BE2C (cell line): ENCODE results near the gene HNRNPH3.

Source experiments
- DNase-seq: peaks from one replicate; pipeline ENCODE4 v3.0.0-alpha.2; 2020
- H3K27me3 ChIP-seq: fragments of 250-450 bp; sonication (Bioruptor Pico); 2 replicates; pipeline ENCODE4 v1.5.1; 2020; ENCODE audit warnings: mild to moderate bottlenecking
- H3K36me3 ChIP-seq: fragments of 250-450 bp; sonication (Bioruptor Pico); 2 replicates; pipeline ENCODE4 v1.5.1; 2020; ENCODE audit warnings: mild to moderate bottlenecking
- H3K4me1 ChIP-seq: fragments of 250-450 bp; sonication (Bioruptor Pico); 2 replicates; pipeline ENCODE4 v1.5.1; 2020
- H3K4me3 ChIP-seq: 2 replicates; pipeline ENCODE4 v1.5.1; 2011; ENCODE audit warnings: low read depth, low read length
- H3K9me3 ChIP-seq: fragments of 250-450 bp; sonication (Bioruptor Pico); 2 replicates; pipeline ENCODE4 v1.5.1; 2020
- TF ChIP-seq, protein P1 (sequence below): IDR thresholded peaks from 2 replicates; pipeline ENCODE4 v1.5.1; 2012; ENCODE audit warnings: mild to moderate bottlenecking, low read depth, low read length

The HNRNPH3 gene

GRCh38 chr10:68348265-68348741 is 16.4 kb downstream of the HNRNPH3 start:
- DNase-seq: peak; percentile 48
- TF ChIP-seq, protein P1, sequence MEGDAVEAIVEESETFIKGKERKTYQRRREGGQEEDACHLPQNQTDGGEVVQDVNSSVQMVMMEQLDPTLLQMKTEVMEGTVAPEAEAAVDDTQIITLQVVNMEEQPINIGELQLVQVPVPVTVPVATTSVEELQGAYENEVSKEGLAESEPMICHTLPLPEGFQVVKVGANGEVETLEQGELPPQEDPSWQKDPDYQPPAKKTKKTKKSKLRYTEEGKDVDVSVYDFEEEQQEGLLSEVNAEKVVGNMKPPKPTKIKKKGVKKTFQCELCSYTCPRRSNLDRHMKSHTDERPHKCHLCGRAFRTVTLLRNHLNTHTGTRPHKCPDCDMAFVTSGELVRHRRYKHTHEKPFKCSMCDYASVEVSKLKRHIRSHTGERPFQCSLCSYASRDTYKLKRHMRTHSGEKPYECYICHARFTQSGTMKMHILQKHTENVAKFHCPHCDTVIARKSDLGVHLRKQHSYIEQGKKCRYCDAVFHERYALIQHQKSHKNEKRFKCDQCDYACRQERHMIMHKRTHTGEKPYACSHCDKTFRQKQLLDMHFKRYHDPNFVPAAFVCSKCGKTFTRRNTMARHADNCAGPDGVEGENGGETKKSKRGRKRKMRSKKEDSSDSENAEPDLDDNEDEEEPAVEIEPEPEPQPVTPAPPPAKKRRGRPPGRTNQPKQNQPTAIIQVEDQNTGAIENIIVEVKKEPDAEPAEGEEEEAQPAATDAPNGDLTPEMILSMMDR: peak; percentile 84
- Histone ChIP-seq H3K27me3 (no peaks in the 10 kb centered on the region), H3K4me1 (no peaks in the 10 kb centered on the region), H3K4me3 (no peak overlapping the region), H3K36me3 (peaks cover 32% of the 10 kb centered on the region), H3K9me3 (no peaks in the 10 kb centered on the region)

DNA sequence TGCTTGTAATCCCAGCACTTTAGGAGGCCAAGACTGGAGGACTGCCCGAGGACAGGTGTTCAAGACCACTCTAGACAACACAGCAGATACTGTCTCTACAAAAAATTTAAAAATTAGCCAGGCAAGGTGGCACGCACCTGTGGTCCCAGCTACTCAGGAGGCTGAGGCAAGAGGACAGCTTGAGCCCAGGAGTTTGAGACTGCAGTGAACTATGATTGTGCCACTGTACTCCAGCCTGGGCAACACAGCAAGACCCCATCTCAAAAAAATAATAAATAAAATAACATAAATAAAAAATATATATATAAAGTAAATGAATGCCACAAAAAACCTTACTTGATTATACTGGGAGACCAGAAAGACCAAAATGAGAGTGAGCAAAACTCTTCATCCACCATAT is 21.7 kb downstream of the HNRNPH3 start:
- no peak for DNase-seq
- no peak overlapping the region for H3K4me3 ChIP-seq
- TF ChIP-seq, protein P1: no peak
- no peaks in the 10 kb centered on the region for H3K4me1 ChIP-seq
- H3K27me3 ChIP-seq: no peaks in the 10 kb centered on the region
- H3K9me3 ChIP-seq: no peaks in the 10 kb centered on the region
- H3K36me3 ChIP-seq: peaks cover 4% of the 10 kb centered on the region

GRCh38 chr10:68359189-68359588 is 27.3 kb downstream of the HNRNPH3 start:
- Histone ChIP-seq H3K4me3 (no peak overlapping the region), H3K4me1 (no peaks in the 10 kb centered on the region), H3K36me3 (peaks cover 20% of the 10 kb centered on the region), H3K27me3 (no peaks in the 10 kb centered on the region), H3K9me3 (no peaks in the 10 kb centered on the region)
- no peak for DNase-seq
- TF ChIP-seq, protein P1: no peak

- DNase-seq: no peak
- H3K36me3 ChIP-seq: peaks cover 16% of the 10 kb centered on the region
Measured at GRCh38 chr10:68362590-68362989, 30.7 kb downstream of the HNRNPH3 start.

GRCh38 chr10:68364101-68364886 is 32.4 kb downstream of the HNRNPH3 start:
- Histone ChIP-seq H3K27me3 (no peaks in the 10 kb centered on the region), H3K36me3 (peaks cover 16% of the 10 kb centered on the region), H3K4me3 (no peak overlapping the region), H3K9me3 (no peaks in the 10 kb centered on the region), H3K4me1 (no peaks in the 10 kb centered on the region)
- DNase-seq: no peak
- TF ChIP-seq, protein P1: no peak

More at GRCh38 chr10:68362590-68362989, 30.7 kb downstream of the HNRNPH3 start:
- TF ChIP-seq, protein P1: no peak
- no peaks in the 10 kb centered on the region for H3K4me1 ChIP-seq
- H3K4me3 ChIP-seq: no peak overlapping the region
- no peaks in the 10 kb centered on the region for H3K9me3 ChIP-seq
- H3K27me3 ChIP-seq: no peaks in the 10 kb centered on the region

DNA sequence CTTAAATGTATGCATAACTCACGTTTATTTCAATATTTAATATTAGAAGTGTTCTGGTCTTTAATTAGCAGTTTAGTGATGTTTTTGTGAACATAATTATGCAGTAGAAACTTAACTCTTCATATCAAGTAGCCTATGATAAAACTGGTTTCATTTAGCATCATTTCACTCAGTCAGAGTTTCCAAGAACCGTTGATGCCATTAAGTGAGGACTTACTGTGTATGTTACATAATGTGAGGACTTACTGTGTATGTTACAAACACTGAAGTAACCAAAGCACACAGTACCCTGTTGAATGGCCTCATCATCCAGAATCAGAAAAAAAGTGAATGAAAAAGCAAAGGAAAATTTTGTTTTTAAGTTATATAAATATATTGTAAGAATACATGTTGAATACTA is 33.7 kb downstream of the HNRNPH3 start:
- no peak overlapping the region for H3K4me3 ChIP-seq
- TF ChIP-seq, protein P1: no peak
- H3K27me3 ChIP-seq: no peaks in the 10 kb centered on the region
- peaks cover 16% of the 10 kb centered on the region for H3K36me3 ChIP-seq
- no peaks in the 10 kb centered on the region for H3K4me1 ChIP-seq
- no peaks in the 10 kb centered on the region for H3K9me3 ChIP-seq
- DNase-seq: no peak
